Measurements from ENCODE around the gene SLC9A9.

GRCh38 chr3:143538061-143538460 is 310.2 kb downstream of the SLC9A9 start:
- TF ChIP-seq POLR2A (IDR thresholded peaks at IDR 0.05) (no peak), CTCF (IDR thresholded peaks at IDR 0.05) (no peak)

Data from thyroid gland (tissue), 4 donors.